ENCODE data around the gene BMERB1.

The BMERB1 gene

DNA sequence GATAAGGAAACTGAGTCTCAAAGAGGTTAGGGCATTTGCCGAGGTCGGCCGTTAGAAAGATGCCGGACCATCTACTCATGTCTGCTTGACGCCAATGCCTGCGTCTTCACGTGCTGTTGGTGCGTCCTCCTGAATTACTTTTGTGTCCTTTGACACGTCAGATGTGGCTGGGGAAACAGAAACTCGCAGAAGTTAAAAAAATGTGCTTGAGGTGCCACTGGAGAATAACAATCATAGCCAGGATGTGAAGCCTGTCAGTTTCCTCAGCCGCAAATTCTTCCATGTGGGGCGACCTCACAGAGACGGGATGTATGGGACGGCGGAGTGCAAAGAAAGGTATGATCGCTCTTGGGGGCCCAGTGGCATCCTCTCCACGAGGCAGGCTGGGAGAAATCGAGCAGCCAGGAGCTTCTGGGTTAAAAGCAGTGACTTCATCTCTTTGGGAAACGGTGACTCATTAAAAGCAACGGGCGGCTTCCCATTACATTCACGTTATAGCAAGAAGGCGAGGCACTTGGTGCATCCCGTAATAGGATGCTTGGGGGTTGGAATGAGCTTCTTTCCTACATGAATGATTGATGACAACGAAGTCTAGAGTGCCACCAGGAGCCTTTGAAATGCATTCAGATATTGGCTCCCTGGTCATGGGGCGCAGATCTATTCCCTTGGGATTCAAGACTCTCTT is 67.8 kb downstream of the BMERB1 start:
- no peak for FAIRE-seq

DNA sequence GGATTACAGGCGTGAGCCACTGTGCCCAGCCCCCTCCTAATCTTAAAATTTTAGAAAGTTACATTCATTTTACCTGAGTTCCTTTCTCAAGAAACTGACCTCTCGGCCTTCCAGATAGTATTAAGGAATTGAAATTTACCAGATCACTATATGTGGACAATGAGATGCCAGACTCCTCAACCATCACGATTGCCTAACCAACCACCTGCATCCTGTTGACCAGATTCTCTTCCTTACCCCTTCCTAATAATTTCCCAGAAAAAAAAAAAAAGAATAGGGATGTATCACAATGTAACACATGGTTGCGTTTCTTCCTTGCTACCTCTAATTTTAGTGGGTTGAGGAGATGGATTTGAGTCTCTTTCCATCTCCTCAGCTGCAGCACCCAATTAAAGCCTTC is 72.1 kb downstream of the BMERB1 start:
- FAIRE-seq: no peak

DNA sequence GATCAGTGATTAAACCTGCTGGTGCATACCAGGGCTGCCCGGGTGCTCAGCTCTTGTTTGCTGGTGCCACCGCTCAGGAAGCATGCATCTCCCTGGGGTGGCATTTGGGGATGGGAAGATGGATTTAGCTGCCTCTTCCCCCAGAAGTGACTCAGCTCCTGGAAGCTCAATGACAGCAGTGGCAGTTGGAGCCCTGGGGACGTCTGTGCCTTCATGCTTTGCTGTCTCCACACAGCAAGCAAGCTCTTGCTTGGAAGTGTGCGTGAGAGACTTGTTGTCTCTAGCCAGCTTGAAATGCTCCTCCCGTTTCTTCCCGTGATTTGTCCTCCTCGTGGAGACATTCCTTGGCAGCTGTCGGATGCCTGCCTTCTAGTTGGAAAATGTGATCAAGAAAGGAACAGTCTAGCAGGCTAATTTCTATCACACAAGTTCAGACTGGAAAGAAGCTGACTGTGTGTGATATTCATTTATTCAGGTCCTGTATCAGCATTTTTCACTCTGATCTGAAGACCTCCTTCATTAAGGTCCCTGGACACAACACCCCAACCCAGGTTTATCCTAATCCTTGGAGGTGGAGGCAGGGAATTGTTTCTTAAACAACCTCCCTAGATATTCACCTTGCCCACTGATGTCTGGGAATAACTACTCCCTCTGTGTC is 73.0 kb downstream of the BMERB1 start:
- FAIRE-seq: no peak

DNA sequence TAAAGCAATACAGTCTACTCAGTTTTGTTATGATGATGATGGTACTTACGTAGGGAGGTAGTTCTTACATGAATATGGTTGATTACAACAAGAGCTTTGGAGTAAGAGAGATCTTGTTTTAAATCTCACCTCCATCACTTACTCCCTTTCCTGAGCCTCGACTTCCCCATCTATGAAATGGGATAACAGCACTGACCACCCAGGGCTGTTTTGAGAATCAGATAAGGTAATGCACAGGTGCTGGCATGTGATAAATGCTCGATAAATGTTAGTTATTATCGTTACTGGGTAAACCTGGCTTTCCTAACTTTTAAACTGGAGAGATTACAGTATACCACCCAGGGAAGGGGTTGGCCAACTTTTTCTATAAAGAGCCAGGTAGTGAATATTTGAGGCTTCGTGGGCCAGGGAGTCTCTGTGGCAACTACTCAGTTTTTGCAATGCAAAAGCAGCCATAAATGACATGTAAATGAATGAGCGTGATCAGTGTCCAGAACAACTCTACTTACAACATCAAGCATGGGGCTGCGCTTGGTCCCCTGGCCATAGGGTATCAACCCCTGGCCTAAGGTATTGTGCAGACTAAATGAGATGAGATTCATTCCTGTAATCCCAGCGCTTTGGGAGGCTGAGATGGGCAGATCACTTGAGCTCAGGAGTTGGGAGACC is 73.7 kb downstream of the BMERB1 start:
- no peak for FAIRE-seq

DNA sequence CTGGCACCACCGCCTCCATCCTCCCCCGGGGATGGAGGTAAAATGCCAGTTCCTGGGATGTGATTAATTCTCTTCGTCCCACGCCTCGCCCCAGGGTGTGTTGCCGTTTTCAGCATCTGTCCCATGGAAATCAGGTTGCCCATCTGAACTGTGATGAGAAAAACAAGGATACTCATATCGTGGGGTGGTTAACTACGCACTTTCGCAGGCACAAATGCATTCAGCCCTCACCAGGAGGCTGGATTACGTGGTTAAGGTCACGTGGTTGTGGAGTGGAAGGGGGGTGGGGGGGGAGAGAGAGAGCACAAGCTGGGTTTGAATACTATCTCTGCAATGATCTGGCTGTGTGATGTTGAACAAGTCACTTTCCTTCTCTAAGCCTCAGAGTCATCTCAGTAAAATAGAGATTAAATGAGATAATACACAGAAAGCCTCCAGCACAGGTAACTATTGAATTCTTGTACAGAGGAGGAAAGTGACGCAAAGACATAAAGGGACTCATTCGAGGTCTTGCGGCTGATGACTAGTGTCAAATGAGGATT is 74.7 kb downstream of the BMERB1 start:
- no peak for FAIRE-seq

DNA sequence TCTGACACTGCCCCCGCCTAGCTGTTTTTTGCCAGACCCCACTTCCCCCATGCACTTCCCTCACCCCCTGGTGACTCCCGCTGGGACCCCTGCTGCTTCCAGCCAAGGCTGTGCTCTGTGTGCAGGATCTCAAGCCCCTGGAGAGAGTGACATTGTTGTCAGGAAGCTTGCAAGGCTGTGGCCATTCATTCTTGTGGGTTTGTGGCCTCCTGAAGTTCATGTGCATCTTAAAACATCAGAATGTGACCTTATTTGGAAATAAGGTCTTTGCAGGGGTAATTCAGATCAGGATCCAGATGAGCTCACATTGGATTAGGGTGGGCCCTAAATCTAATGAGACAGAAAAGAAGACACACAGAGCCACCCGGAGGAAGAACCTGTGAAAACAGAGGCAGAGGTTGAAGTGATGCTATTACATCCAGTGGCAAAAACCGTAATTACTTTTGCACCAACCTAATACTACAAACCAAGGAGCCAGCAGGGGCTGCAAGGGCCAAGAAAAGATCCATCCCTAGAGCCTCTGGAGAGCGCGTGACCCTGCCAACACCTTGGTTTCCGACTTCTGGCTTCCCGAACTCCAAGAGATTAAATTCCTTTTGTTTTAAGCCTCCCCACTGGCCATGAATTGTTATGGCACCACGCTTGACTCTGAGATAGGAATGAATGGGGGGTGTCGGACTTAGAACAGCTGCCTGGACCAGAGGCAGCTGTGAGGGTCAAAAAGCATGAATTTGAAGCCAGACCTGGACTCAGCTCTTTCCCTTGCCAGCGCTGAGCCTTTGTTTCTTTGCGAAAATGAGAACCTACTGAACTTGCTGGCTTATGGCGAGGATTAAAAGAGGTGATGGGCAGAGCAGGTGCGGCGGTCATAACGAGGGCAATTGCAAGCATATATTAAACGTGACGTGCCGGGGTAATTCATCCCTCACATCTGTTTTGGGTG is 75.5 kb downstream of the BMERB1 start:
- FAIRE-seq: no peak

DNA sequence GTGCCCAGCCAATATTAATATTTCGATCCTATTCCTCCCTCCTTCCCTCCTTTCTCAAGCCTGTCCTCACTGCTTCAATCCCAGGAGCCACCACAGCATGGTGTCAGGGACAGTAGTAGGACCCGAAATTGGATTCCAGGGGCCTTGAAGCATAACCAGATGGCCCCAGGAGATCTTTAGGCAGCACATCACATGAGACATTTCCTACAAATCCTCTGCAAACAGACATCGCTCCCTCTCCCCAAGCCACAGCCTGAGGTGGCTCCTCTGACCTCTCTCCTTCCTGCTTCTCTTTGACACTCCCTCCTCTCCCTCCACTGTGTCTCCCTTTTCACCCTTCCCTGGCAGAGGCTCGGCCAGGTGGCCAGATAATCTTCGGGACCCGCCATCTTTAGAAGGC is 76.6 kb downstream of the BMERB1 start:
- no peak for FAIRE-seq

DNA sequence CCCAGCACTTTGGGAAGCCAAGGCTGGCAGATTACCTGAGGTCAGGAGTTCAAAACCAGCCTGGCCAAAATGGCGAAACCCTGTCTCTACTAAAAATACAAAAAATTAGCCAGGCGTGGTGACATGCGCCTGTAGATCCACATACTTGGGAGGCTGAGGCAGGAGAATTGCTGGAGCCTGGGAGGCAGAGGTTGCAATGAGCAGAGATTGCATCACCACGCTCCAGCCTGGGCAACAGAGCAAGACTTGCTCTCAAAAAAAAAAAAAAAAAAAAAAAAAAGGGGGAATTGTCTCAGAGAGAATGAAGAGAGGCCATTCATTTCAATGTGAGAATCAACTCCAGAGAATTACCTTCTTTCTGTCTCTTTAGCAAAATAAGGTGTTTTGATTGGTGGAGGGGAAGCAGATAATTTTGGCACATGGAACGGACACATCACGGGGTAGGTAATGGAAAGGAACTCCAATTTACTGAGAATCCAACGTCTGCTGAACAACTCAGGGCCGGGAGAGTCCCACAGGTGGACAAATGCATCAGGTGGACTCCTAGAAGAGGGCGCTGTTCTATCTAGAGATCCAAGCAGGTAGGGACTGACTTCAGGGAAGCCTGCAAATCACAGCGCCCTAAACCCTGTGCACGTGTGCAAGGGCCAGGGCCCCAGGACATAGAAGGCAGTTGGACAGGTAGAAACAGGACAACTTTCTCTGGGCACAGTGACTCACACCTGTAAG is 77.5 kb downstream of the BMERB1 start:
- no peak for FAIRE-seq

DNA sequence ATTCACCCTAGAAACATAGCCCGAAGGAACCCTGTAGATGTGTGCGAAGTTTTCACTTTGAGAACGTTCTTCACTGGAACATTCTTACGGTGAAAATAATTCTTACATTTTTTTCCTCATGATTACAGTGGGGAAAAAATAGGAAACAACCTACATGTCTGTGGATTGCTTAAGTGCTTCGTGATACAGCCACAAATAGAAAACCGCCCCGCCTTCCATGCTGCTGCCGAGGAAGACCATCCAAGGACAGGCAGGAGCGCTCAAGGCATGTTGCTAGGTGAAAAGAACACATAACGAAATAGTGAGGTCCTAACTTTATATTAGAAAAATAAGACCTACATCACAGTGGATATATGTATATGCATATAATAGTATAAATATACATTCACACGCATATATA is 78.8 kb downstream of the BMERB1 start:
- no peak for FAIRE-seq

DNA sequence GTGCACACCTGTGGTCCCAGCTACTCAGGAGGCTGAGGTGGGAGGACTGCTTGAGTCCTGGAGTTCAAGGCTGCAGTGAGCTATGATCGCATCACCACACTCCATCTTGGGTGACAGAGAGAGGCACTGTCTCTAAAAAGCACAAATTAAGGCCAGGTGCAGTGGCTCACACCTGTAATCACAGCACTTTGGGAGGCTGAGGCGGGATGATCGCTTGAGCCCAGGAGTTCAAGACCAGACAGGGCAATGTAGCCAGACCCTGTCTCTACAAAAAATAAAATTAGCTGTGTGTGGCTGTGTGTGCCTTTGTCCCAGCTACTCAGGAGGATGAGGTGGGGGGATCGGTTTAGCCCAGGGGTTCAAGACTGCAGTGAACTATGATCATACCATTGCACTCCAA is 81.6 kb downstream of the BMERB1 start:
- no peak for FAIRE-seq

DNA sequence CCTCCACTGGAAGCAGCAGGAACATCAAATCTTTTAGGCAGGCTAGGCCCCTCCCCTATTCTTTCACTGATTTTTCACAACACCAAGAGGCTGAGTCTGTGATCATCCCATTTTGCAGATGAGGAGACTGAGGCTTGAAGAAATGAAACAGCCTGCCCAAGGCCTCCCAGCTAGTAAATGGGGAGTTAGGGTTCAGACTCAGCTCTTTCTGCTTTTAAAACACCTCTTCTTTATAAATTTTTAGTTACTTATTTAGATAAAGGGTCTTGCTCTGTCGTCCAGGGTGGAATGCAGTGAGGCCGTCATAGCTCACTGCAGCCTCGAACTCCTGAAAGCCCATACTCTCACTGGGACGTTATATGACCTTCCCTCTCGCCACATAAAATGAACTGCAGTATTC is 82.2 kb downstream of the BMERB1 start:
- no peak for FAIRE-seq

DNA sequence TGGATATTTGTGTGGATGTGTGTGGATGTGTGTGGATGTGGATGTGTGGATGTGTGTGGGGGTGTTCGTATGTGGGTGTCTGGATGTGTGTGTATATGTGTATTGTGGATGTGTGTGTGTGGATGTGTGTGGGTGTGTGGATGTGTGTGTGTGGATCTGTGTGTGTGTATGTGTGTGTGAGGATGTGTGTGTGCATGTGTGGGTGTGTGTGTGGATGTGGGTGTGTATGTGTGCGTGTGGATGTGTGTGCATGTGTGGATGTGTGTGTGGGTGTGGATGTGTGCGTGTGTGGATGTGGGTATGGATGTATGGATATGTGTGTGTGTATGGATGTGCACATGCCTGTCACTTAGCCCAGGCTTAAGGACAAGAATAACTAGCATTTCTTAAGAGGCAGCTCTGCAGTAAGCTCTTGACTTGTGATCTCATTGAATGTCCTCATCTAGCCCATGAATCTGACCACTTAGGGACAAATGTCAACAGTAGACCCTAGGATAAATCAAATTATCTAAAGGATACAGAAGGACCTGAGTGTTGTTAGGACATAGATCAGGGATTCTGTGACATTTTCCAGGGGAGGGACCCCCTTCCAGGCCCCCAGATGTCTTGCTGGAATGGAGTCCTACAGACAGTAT is 83.5 kb downstream of the BMERB1 start:
- FAIRE-seq: no peak

DNA sequence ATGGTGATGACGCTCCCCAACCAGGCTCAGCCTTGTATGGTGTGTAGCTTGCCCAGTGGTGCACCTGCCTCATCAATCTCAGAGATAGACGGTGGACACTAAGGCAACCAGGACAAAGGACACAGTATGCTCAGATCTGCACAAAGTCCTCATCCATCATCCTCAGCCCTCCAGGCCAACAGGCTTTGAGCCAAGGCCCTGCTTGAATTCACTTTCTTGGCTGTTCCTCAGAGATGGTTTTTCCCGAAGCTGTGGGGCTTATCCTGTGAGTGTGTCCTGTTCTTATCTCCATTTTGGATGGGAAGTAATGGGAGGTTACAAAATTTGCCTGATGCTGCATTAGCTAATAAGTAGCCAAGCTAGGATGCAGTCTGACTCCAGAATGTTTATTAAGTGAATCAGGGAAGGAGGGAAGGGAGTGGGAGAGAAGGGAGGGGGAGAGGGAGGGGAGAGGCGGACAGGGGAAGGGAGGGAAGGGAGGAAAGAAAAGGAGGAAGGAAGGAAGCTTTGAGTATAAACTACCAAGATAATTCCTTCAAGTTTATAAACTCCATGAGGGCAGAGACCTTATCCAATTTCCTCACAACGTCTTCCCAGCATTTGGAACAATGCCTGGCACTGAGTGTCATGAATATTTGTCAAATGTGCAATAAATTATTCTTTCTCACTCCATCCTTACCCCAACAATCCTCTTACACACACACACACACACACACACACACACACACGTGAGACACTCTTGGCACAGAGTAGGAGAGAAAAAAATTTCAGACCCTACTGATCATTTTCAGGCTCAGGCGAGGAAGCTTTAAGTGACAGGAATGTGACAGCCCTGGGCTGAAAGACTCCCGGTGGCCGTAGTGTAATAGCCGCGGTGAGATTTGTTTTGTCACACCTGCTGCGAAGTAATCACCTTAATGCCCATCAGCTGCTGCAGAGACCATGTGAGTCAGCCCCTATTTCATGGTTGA is 84.3 kb downstream of the BMERB1 start:
- FAIRE-seq: no peak

DNA sequence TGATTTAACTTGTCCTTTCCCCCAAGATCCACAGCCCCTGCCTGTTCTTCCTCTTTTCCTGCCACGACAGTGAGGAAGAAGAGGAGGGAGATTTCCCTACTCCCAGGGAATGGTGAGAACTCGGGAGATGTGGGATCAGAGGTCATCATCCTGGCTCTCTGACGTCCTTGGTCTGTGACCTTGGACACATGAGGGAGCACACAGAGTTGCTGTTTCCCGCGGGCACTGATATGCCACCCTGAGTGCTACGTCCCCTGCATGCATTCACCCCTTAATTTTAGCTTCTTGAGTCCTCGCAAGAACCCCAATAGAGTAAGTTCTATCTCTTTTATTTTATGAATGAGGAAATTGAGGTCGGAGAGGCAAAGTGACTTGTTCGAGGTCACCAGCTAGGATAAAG is 85.4 kb downstream of the BMERB1 start:
- no peak for FAIRE-seq

DNA sequence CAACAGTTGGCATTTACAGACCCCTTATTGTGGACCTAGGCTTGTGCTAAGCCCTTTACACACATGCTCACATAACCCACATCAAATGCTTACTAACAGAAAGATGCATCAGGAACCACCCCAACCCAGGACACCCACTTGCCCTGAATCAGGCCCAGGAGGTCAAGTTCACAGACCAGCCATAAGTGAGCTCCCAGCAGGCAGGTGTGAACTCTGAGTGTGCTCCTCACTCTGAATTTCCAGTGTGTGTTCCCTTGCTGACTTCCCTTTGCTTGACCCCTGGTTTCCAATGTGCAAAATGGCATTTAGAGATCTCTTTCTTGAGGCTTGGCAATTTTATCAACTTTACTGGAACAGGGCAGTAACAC is 87.0 kb downstream of the BMERB1 start:
- no peak for FAIRE-seq

DNA sequence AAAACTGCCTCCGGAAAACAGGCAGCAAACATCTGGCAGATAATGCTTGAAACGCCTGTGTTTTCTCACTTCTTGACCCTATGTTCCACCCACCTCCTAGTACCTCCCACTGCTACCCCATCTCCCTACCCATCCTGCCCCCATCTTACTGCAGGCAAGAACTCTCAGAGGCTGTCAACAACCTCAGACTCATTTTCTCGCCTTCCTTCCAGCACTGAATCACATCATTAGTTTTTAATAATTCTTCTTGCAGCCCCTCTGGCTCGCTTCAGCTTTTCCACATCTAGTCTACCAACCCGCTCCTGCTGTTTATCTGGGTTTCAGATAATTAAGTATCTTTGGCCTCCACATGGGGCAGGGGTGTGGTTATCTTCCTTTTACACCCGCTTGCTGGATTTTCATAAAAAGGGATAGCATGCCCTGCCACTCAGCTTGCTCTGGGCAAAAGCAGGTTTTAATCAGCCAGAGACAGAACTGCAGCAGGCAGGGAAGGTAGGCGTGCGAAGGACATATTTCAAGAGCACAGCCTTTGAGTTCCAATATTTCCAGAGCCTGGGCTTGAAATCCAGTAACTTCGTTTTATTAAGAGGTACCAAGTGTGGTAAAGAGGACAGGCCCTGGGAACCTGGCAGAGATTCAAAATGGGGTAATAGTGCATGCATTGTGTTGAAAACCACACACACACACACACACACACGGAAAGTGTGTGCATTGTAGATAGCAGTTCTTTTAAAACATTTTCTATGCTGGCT is 87.5 kb downstream of the BMERB1 start:
- no peak for FAIRE-seq

DNA sequence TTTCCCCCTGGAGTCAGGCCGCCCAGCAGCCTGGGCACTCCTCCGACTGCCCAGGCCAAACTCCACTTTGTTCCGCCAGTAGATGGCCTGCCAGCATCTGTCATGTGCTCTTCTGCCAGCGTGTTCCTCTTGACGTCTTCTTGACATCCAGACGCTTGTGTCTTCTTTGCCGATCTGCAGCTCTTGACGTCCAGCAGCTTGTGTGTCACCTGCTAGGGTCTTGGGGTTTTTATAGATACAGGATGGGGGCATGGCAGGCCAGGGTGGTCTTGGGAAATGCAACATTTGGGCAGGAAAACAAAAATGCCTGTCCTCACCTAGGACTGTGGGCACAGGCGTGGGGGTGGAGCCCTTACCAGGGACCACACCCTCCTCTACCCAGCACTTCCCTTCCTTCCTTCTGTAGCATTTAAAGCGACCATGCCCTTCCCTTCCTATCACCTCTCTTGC is 88.7 kb downstream of the BMERB1 start:
- FAIRE-seq: no peak

DNA sequence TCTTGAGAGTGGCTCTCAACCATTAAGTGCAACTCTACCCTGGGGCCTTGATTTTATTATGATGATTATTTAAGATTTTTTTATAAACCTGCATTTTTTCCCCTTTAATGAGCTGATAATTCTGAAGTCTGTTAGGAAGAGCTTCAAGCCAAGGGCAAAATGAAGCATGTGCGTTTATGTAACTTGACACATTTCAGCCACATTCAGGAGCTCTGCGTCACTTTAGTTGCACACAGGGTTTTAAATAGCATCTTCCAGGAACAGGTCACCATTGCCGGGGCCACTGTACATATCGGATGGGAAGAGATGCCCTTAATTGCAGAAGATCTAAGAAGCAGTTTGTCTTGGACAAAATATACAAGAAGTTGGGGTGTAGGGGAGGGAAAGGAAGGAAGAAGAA is 89.6 kb downstream of the BMERB1 start:
- no peak for FAIRE-seq

DNA sequence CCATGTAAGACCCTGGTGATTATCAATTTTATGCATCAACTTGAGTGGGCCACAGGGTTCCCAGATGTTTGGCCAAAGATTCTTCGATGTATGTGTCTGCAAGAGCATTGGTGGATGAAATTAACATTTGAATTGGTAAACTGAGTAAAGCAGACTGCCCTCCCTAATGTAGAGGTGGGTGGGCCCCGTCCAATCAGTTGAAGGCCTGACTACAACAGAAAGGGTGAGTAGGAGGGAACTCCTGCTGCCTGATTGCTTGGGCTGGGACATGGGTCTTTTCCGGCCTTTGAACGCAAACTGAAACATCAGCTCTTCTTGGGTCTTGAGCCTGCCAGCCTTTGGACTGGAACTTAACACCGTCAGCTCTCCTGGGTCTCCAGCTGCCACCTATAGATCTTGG is 90.6 kb downstream of the BMERB1 start:
- no peak for FAIRE-seq

DNA sequence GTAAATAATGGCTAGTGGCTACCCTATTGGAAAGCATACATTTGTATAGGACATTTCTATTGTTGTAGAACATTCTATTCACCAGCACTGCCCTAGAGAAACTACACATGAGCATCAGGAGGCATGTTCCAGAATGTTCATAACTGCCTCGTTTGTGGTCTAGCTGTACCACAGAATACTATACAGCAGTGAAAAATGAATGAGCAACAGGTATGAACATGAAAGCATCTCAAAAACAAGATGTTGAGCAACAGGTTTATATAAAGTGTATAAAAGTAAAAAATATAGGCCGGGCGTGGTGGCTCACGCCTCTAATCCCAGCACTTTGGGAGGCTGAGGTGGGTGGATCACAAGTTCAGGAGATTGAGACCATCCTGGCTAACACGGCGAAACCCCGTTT is 91.7 kb downstream of the BMERB1 start:
- FAIRE-seq: no peak
